Measurements from ENCODE around the gene OAS3.

DNA sequence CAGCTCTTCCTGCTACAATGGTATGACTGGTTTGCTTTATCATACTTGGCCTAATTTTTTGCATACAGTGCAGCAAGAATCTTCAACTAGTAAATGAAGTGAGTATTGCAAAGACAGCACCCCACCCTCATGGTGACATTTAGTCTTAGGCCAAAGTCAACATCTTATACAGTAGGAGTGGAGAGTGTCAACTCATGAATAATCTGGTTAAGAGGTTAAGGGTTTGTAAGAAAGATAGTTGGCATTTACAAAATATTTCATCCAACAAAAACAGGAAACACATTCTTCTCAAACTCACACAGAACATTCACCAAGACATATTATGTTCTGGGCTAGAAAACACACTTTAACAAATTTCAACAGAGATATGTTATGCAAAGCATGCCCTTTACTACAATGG, 33.7 kb upstream of the OAS3 start:
- TF ChIP-seq, protein P1, sequence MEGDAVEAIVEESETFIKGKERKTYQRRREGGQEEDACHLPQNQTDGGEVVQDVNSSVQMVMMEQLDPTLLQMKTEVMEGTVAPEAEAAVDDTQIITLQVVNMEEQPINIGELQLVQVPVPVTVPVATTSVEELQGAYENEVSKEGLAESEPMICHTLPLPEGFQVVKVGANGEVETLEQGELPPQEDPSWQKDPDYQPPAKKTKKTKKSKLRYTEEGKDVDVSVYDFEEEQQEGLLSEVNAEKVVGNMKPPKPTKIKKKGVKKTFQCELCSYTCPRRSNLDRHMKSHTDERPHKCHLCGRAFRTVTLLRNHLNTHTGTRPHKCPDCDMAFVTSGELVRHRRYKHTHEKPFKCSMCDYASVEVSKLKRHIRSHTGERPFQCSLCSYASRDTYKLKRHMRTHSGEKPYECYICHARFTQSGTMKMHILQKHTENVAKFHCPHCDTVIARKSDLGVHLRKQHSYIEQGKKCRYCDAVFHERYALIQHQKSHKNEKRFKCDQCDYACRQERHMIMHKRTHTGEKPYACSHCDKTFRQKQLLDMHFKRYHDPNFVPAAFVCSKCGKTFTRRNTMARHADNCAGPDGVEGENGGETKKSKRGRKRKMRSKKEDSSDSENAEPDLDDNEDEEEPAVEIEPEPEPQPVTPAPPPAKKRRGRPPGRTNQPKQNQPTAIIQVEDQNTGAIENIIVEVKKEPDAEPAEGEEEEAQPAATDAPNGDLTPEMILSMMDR (IDR thresholded peaks at IDR 0.05 in 8 of 11, conservative IDR thresholded peaks at IDR 0.05 in 3 of 11): no peak
- TF ChIP-seq POLR2AphosphoS5 (IDR thresholded peaks at IDR 0.05): no peak

Measured in spleen (tissue), 7 donors.